ENCODE measurements around the gene NOX1. TPM values are rescaled to one million over a fixed set of nuclear protein-coding genes. Genes with fewer than 3 reads are reported as not detected.

Gene NOX1
- not detected in 2 replicates for total RNA-seq

GRCh38 chrX:100874325-100874724 lies at the start of gene NOX1:
Gene NOX1, minus strand, starts transcription at chrX:100874359. Its CDS starts 220 bp downstream, at chrX:100874139.

GRCh38 chrX:100819837-100820666 lies 54.1 kb downstream of the NOX1 start, which contains the start of gene CSTF2:
Gene CSTF2, plus strand, starts transcription at chrX:100820391. Its CDS starts 26 bp downstream, at chrX:100820417.

Other genes starting within 250 kb of the NOX1 start
- 20.6 and 25.4 TPM in 2 replicates for gene TSPAN6, start 237.6 kb downstream of the NOX1 start, total RNA-seq
- 30.5 and 31.4 TPM in 2 replicates for gene SRPX2, start 230.2 kb downstream of the NOX1 start, total RNA-seq
- gene SYTL4, start 142.2 kb downstream of the NOX1 start, total RNA-seq = 1.5 and 3.5 TPM in 2 replicates
- 18.8 and 26.4 TPM in 2 replicates for gene CSTF2, start 54.0 kb downstream of the NOX1 start, total RNA-seq
- gene XKRX, start 54.6 kb upstream of the NOX1 start, total RNA-seq = 1.1 and 1.6 TPM in 2 replicates
- not detected in 2 replicates for gene ARL13A, start 95.3 kb upstream of the NOX1 start, total RNA-seq
- 8.6 and 9.7 TPM in 2 replicates for gene TRMT2B, start 177.8 kb upstream of the NOX1 start, total RNA-seq
- 0.51 and 0.56 TPM in 2 replicates for gene TMEM35A, start 204.5 kb upstream of the NOX1 start, total RNA-seq
- gene CENPI, start 223.8 kb upstream of the NOX1 start, total RNA-seq = 11.9 and 16.1 TPM in 2 replicates

Measured in airway epithelial cell (primary cell).